ENCODE data around the gene SP1.
"Not testable (repeated sequence)": the region's sequence is repeated elsewhere in the genome, so short reads cannot be mapped to it uniquely, and the experiment has no call there.

The SP1 gene

DNA sequence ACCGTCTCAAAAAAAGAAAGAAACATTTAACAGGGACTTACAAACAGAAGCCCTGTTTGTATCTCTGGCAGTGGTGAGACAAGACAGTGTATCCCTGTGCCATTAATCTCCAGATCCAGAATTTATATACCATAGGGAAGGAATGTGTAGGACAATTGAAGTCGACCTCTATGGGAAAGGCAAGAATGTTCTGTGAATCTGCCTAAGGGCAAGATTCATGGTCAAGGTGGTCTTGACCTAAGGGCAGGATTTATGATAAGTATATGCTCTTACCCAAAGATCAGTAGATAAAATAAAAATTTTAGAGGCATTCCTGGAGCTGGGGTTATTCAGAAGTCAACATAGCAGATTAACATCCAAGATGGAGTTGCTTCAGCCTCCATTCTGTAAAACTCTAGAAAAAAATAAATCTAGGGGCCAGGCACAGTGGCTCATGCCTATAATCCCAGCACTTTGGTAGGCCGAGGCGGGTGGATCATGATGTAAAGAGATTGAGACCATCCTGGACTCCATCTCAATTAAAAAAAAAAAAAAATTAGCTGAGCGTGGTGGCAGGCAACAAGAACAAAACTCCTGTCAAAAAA lies 21.0 kb upstream of the SP1 start:
- DNase-seq (ENCODE audit: low read depth in 1 of 2, low spot score in 1 of 2), result no peak

DNA sequence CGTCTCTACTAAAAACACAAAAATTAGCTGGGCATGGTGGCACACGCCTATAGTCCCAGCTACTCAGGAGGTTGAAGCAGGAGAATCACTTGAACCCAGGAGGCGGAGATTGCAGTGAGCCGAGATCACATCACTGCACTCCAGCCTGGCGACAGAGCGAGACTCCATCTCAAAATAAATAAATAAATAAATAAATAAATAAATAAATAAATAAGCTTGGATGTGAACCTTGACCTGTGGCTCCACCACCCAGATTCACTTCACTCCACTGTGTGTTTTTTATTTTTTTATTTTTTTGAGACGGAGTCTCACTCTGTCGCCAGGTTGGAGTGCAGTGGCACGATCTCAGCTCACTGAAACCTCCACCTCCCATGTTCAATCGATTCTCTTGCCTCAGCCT lies 18.3 kb upstream of the SP1 start:
- not testable (repeated sequence) for DNase-seq (ENCODE audit: low read depth in 1 of 2, low spot score in 1 of 2)

DNA sequence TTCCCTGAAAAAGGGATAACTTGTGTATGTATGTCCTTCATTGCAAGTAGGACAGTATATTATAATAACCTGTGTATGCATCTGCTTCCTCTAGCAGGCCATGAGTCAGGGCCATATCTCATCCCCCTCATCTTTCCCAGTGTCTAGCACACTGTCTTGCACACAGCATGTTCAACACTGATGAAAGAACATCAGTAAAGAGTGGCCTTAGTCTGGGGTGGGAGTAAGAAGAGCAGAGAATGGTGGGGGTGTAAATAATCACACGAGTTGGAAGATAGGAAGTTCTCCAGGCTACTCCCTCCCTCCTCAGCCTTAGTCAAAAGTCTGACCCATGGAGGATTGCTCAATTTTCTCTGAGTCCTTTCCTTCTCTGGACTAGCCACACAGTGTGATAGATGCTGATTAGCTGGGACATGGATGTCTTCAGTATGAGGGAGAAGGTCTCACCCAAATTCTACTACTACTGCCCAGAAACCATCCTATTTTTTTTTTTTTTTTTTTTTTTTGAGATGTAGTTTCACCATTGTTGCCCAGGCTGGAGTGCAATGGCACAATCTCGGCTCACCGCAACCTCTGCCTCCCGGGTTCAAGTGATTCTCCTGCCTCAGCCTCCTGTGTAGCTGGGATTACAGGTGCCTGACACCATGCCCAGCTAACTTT lies 14.6 kb upstream of the SP1 start:
- DNase-seq (ENCODE audit: low read depth in 1 of 2, low spot score in 1 of 2), result no peak

DNA sequence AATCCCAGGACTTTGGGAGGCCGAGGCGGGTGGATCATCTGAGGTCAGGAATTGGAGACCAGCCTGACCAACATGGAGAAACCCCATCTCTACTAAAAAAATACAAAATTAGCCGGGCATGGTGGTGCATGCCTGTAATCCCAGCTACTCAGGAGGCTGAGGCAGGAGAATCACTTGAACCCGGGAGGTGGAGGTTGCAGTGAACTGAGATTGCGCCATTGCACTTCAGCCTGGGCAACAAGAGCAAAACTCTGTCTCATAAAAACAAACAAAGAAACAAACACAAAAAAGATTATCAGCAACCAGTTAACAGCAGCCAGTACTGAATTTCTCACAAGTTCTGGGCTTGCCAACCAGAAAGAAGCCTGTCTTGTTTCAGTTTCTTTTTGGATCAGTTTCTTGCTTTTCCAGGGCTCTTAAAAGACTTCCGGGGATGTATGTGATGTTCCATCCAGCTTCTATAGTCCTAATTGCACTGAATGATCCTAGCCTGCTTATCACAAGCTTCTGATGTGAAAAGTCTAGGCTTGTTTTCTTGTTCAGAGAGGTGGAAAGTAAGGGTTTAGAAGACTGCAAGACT lies 6.3 kb upstream of the SP1 start:
- not testable (repeated sequence) for DNase-seq (ENCODE audit: low read depth in 1 of 2, low spot score in 1 of 2)

DNA sequence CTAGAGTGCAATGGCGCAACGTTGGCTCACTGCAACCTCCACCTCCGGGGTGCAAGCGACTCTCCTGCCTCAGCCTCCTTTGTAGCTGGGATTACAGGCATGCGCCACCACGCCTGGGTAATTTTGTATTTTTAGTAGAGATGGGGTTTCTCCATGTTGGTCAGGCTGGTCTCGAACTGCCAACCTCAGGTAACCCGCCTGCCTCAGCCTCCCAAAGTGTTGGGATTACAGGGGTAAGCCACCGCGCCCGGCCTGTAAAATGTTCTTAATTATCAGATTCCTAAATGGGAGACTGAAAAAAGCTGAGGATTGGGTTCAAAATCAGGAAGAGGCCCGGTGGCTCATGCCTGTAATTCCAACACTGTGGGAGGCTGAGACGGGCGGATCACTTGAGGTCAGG lies 5.7 kb upstream of the SP1 start:
- DNase-seq (ENCODE audit: low read depth in 1 of 2, low spot score in 1 of 2), result not testable (repeated sequence)

DNA sequence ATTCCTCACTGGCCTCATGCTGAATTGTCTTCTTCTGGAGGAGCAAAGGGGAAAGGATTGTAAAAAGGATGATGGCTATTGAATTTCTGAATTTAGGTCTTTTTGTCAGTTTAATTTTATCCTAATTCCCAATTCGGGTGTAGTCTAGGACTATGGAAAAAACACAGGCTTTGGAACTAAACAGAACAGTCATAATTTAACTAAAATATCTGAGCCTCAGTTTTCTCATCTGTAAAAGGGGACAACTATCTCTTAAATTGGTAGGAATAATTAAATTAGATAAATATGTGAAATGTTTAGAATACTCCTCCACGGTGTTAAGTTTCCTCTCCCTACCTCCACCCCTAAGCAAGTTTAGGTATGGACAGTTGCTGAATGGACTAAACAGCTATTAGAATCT lies 3.2 kb upstream of the SP1 start:
- DNase-seq (ENCODE audit: low read depth in 1 of 2, low spot score in 1 of 2), result no peak

DNA sequence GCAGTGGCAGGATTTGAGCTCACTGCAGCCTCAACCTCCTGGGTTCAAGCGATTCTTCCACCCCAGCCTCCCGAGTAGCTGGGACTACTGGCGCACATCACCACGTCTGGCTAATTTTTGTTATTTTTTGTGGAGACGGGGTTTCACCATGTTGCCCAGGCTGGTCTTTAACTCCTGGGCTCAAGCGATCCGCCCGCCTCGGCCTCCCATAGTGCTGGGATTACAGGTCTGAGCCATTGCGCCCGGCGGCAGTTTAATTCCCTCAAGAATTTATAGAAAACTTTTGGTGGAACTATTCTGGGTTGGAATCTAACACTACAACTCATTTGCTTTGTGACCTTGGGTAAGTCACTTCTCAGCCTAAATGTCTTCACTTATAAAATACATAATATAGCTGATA lies 1.8 kb upstream of the SP1 start:
- DNase-seq (ENCODE audit: low read depth in 1 of 2, low spot score in 1 of 2), result no peak

DNA sequence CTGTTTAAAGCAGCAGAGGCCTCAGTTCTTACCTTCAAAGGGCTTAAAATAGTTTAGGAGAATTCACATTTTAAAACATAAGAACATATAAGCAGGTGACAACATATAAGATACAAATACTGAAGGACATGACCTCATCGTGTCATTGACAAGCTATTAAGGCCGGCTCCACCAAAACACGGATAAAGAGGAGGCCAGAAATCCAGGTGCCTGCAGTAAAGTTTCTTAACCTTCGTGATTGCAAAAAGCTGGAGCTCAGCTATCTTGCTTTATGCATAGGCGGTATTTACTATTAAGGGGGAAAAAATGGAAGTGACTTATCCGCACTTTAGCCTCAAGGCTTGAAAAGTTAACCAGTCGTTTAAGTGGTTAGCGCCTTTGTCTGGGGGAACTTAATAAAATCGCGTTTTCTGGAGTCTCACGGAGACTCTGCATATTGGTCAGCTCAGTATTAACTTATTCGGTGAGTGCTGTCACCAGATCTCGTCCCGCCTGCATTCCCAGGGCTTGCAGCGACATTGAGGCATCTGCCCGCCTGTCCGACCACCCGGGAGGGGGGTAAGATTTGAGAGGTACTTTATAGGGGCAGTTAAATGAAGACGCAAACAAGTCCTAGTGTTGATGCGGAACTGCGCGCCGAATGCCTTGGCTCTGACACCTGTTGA lies 1.1 kb upstream of the SP1 start:
- no peak for DNase-seq (ENCODE audit: low read depth in 1 of 2, low spot score in 1 of 2)

DNA sequence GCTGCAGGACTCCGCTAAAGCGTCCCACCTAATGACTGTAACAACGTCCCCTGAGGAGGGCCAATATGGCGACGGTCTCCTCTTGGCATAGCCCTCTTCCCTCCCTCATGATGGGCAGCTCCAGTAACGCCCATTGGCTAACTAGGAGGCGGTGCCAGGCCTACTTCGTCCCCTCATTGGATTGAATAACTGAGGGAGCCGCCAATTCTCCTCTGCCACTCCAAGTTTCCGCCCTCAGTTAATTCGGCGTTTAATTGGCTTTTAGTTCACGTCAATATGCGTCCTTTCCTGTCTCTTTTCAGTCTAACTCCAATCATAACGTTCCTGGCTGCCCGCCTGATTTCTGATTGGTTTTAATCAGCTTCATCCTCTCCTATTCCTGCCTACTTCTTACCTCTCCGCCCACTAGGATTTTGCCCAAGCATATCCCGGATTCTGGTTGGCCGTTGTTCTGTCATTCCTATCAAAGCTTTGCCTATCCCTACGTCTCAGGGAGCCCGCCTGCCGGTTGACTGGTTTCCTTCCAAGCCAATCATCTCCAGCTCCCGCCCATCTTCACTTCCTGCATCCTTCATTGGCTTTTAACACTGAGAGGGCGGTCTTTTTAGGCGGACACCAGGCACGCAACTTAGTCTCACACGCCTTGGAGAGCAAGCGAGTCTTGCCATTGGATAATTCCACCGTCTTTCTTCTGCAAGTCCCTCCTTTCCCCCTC lies 430 bp upstream of the SP1 start:
- DNase-seq (ENCODE audit: low read depth in 1 of 2, low spot score in 1 of 2), result peak; percentile 63 to 99

DNA sequence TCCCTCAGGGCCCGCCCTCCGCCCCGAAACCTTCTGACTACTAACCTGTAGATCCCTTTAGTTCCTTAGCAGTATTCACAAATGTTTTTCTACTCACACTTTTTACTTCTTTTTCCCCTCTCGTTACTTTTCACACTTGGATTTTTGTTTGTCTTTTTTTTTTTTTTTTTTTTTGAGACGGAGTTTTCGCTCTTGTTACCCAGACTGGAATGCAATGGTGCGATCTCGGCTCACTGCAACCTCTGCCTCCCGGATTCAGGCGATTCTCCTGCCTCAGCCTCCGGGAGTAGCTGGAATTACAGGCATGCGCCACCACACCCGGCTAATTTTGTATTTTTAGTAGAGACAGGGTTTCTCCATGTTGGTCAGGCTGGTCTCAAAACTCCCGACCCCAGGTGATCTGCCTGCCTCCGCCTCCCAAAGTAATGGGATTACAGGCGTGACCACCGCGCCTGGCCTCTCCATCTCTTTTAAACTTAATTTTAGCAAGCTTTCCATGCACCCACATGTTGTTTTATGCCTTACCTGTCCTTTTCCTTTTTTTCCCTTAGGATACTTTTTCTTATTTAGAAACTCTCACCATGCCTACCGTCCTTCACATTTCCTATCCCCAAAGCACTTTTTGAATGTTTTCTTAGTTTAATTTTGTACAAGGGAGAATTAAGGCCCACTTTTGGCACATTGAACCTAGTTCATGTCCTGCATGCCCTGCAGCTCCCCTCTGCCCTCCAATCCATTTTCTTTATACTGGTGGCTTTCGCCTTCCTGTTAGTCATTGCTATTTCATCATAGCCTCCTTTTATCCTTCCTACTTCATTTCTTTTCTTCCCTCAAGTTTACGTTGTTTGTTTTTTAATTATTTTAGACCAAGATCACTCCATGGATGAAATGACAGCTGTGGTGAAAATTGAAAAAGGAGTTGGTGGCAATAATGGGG lies 1.1 kb downstream of the SP1 start:
- no peak for DNase-seq (ENCODE audit: low read depth in 1 of 2, low spot score in 1 of 2)

DNA sequence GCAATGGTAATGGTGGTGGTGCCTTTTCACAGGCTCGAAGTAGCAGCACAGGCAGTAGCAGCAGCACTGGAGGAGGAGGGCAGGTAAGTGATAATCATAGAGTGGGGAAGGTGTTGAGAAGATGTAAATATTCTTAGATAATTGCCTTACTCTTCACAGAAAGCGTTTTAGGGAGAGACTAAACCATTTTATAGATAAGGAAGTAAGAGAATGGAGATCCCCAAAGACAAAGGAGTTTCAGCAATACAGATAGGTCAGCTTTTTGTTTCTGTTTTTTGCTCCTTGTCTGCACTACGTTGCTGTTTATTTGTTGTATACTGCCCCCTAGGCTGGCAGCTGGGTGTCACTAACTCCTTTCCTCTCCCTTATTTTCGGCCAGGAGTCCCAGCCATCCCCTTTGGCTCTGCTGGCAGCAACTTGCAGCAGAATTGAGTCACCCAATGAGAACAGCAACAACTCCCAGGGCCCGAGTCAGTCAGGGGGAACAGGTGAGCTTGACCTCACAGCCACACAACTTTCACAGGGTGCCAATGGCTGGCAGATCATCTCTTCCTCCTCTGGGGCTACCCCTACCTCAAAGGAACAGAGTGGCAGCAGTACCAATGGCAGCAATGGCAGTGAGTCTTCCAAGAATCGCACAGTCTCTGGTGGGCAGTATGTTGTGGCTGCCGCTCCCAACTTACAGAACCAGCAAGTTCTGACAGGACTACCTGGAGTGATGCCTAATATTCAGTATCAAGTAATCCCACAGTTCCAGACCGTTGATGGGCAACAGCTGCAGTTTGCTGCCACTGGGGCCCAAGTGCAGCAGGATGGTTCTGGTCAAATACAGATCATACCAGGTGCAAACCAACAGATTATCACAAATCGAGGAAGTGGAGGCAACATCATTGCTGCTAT lies 2.0 kb downstream of the SP1 start:
- DNase-seq (ENCODE audit: low read depth in 1 of 2, low spot score in 1 of 2), result no peak

DNA sequence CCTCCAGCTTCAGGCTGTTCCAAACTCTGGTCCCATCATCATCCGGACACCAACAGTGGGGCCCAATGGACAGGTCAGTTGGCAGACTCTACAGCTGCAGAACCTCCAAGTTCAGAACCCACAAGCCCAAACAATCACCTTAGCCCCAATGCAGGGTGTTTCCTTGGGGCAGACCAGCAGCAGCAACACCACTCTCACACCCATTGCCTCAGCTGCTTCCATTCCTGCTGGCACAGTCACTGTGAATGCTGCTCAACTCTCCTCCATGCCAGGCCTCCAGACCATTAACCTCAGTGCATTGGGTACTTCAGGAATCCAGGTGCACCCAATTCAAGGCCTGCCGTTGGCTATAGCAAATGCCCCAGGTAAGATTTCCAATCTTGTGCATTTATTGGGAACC lies 3.3 kb downstream of the SP1 start:
- DNase-seq (ENCODE audit: low read depth in 1 of 2, low spot score in 1 of 2), result no peak

DNA sequence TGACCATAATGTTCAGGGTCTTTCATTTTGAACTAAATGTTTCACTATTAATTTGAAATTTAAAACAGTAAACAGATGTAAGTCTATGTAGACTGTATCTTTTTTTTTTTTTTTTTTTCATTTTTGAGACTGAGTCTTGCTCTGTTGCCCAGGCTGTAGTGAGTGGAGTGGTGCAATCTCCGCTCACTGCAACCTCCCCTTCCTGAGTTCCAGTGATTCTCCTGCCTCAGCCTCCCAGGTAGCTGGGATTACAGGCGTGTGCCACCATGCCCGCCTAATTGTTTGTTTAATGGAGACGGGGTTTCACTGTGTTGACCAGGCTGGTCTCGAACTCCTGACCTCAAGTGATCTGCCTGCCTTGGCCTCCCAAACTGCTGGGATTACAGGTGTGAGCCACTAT lies 6.4 kb downstream of the SP1 start:
- not testable (repeated sequence) for DNase-seq (ENCODE audit: low read depth in 1 of 2, low spot score in 1 of 2)

DNA sequence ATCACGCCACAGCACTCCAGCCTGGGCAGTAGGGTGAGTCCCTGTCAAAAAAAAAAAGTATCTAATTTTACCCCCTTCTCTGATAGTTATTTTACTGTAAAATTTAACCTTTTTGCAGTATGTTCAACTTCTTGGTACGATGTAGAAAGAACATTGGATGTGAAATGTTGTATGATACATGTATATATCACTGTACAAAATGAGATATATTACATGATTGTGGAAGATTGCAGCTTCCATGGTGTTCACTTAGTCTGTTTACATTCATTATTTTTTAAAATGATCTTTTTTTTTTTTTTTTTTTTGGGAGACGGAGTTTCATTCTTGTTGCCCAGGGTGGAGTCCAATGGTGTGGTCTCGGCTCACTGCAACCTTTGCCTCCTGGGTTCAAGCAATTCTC lies 9.0 kb downstream of the SP1 start:
- no peak for DNase-seq (ENCODE audit: low read depth in 1 of 2, low spot score in 1 of 2)

DNA sequence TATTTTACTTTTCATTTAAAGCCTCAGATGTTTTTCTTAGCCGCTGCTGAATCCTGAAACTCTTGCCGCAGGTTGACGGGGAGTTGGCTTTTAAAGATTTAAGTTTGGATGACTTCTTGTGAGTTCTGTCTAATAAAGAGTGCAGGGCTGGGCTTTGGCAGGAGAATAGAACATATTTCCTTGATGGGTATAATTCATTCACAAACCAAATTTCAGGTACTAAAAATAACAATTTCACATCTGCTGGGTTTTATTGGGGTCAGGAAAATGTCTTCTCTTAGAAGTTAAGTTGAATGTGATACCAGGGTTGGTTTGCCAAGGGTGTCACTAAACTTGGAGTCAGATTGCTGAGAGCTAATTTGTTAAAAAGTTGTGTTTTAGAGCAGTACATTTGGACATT lies 9.7 kb downstream of the SP1 start:
- no peak for DNase-seq (ENCODE audit: low read depth in 1 of 2, low spot score in 1 of 2)

DNA sequence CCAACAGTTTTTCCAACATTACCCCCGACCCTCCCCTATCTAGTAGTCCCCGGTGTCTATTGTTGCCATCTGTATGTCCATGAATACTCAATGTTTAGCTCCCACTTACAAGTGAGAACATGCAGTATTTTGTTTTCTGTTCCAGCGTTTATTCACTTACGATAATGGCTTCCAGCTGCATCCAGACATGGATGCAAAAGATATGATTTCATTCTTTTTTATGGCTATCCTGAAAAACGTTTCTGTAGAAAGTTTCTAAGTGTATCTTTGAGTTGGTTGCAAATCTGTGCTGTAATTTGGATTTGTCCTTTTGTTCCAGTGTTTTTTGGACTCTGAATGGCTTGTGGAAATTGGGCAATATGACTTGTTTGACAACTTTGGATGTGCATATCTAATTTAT lies 11.7 kb downstream of the SP1 start:
- DNase-seq (ENCODE audit: low read depth in 1 of 2, low spot score in 1 of 2), result no peak

DNA sequence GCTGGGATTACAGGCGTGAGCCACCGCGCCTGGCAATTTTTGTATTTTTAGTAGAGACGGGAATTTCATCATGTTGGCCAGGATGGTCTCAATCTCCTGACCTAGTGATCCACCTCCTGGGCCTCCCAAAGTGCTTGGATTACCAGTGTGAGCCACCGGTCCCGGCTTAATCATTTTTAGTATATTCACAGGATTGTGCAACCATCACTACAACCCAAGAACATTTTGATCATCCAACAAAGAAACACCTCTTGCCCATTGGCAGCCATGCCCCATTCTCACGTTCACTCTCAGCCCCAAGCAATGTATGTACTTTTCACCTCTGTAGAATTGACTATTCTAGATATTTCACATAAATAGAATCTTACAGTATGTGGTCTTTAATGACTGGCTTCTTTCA lies 19.9 kb downstream of the SP1 start:
- DNase-seq (ENCODE audit: low read depth in 1 of 2, low spot score in 1 of 2), result no peak

DNA sequence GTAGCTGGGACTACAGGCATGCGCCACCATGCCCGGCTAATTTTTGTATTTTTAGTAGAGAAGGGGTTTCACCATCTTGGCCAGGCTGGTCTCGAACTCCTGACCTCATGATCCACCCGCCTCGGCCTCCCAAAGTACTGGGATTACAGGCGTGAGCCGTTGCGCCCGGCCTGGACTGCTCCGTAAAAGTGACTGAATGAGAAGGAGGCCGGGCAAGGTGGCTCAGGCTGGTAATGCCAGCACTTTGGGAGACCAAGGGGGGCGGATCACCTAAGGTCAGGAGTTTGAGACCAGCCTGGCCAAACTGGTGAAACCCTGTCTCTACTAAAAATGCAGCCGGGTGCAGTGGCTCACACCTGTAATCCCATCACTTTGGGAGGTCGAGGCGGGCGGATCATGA lies 22.4 kb downstream of the SP1 start:
- not testable (repeated sequence) for DNase-seq (ENCODE audit: low read depth in 1 of 2, low spot score in 1 of 2)

DNA sequence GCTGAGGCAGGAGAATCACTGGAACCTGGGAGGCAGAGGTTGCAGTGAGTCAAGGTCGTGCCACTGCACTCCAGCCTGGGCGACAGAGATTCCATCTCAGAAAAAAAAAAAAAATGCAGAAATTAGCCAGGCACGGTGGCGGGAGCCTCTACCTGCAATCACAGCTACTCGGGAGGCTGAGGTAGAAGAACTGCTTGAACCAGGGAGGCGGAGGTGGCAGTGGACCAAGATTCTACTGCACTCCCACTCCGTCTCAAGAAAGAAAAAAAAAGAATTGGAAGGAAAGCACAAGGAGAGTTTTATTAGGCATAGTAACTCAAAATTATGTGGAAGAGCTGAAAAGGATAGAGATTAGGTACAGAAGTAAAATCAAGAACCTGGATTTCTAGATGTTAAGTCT lies 22.9 kb downstream of the SP1 start:
- no peak for DNase-seq (ENCODE audit: low read depth in 1 of 2, low spot score in 1 of 2)

DNA sequence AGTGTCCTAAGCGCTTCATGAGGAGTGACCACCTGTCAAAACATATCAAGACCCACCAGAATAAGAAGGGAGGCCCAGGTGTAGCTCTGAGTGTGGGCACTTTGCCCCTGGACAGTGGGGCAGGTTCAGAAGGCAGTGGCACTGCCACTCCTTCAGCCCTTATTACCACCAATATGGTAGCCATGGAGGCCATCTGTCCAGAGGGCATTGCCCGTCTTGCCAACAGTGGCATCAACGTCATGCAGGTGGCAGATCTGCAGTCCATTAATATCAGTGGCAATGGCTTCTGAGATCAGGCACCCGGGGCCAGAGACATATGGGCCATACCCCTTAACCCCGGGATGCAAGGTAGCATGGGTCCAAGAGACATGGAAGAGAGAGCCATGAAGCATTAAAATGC lies 31.0 kb downstream of the SP1 start:
- DNase-seq (ENCODE audit: low read depth in 1 of 2, low spot score in 1 of 2), result no peak
